Astrocyte of the cerebellum (primary cell): ENCODE results near the gene CD101.

Experiments
- DNase-seq: peaks from one replicate; pipeline ENCODE4 v3.0.0-alpha.2; 2011; ENCODE audit warnings: low read depth
- H3K4me3 ChIP-seq: 2 replicates; pipeline ENCODE4 v1.5.1; 2011; ENCODE audit warnings: mild to moderate bottlenecking, low read depth, low read length, moderate library complexity
- CTCF ChIP-seq: IDR thresholded peaks from 2 replicates; pipeline ENCODE4 v1.5.1; 2012; ENCODE audit warnings: low read length, low read depth, moderate library complexity, mild to moderate bottlenecking; ENCODE audit errors: missing control alignments
- in situ Hi-C: cut with HindIII; loops from 2 replicates; pipeline ENCODE4 v1.10.0; 2017; ENCODE audit warnings: low sequenced_read_pairs

Gene CD101

GRCh38 chr1:117051224-117052064 is 49.9 kb downstream of the CD101 start:
- in situ Hi-C loops = loop anchor here (25.0 kb wide), 2 partner anchors 236 to 314 kb away; no protein-coding TSS in a partner anchor
- H3K4me3 ChIP-seq = no peak overlapping the region
- no peak for DNase-seq
- no peak for TF ChIP-seq CTCF

- in situ Hi-C loops = loop anchor here (25.0 kb wide), 2 partner anchors 233 to 317 kb away; no protein-coding TSS in a partner anchor
- H3K4me3 ChIP-seq = no peak overlapping the region
- TF ChIP-seq CTCF = no peak
- no peak for DNase-seq
Measured at GRCh38 chr1:117054068-117054467, 52.5 kb downstream of the CD101 start.

GRCh38 chr1:117058810-117059209 is 57.2 kb downstream of the CD101 start:
- no peak for TF ChIP-seq CTCF
- in situ Hi-C loops = loop anchor here (25.0 kb wide), 2 partner anchors 228 to 322 kb away; no protein-coding TSS in a partner anchor
- peak overlapping the region; percentile 80 for H3K4me3 ChIP-seq
- no peak for DNase-seq

GRCh38 chr1:117059334-117059677 is 57.7 kb downstream of the CD101 start:
- in situ Hi-C loops = loop anchor here (25.0 kb wide), 2 partner anchors 228 to 322 kb away; no protein-coding TSS in a partner anchor
- no peak for DNase-seq
- H3K4me3 ChIP-seq = peak overlapping the region; percentile 80
- TF ChIP-seq CTCF = no peak

- H3K4me3 ChIP-seq = peak within 1 kb of the TSS; percentile 80
- DNase-seq = peak; percentile 99
- in situ Hi-C loops = loop anchor here (25.0 kb wide), 2 partner anchors 227 to 323 kb away; no protein-coding TSS in a partner anchor
- TF ChIP-seq CTCF = no peak
Measured at GRCh38 chr1:117059678-117060440, 58.3 kb downstream of the CD101 start, which contains the start of gene TTF2. TTF2 (plus strand) TSS chr1:117060326; CDS start chr1:117060347, 21 bp downstream.

GRCh38 chr1:117060441-117061317 is 59.1 kb downstream of the CD101 start:
- H3K4me3 ChIP-seq = peak overlapping the region; percentile 80
- no peak for TF ChIP-seq CTCF
- in situ Hi-C loops = loop anchor here (25.0 kb wide), 2 partner anchors 227 to 323 kb away; no protein-coding TSS in a partner anchor
- DNase-seq = no peak
